RWPE1 (cell line): ENCODE measurements around the gene GNB3.
A peak's percentile ranks its signal among the peaks of the same experiment; 100 is the strongest.

Experiments
- CTCF ChIA-PET: fragments of 350-600 bp; sonication (Branson Sonifier 250); formaldehyde crosslinking; extraction: SDS; loops from one replicate; lab custom pipeline; 2021; lab: Yijun Ruan, JAX
- POLR2A ChIA-PET: fragments of 400-600 bp; formaldehyde crosslinking; extraction: SDS; loops from one replicate; lab custom pipeline; 2020; ENCODE audit warnings: antibody characterized with exemption; ENCODE audit not compliant: low non-redundant PET; lab: Yijun Ruan, JAX
- DNase-seq: peaks from one replicate; pipeline ENCODE4 v3.0.0; 2012; ENCODE audit warnings: low spot score
- H3K27ac ChIP-seq: fragments of 450-650 bp; 2 replicates; pipeline ENCODE4 v1.5.1; 2017
- CTCF ChIP-seq: fragments of 450-650 bp; conservative IDR thresholded peaks from 2 replicates; pipeline ENCODE4 v1.5.1; 2017; ENCODE audit warnings: low read depth, mild to moderate bottlenecking

GNB3 gene

GRCh38 chr12:6847676-6848075 is 7.0 kb downstream of the GNB3 start:
- no peak for TF ChIP-seq CTCF
- POLR2A ChIA-PET: no interaction called here
- CTCF ChIA-PET: no interaction called here
- peak overlapping the region; percentile 11; the same call in 1 of the 2 replicates for H3K27ac ChIP-seq
- DNase-seq: no peak

DNA sequence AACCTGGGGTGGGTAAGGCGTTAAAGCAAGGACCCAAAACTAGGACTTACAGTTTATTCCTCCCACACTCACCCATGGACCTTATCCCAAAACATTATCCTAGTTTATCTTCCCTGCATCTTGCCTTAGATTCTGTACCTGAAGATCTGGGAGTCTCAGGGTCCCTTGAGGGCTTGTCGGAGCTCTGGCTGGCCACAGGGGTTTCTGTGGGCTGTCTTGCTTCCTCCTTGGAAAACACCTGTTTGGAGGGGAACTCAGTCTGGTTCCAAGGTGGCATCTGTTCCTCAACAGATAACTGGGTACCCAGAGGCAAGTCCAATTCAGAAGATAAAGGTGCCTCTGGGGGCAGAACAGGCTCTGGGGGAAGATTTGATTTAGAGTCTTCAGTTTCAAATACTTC is 8.7 kb downstream of the GNB3 start:
- POLR2A ChIA-PET: no interaction called here
- DNase-seq: no peak
- no peak overlapping the region for H3K27ac ChIP-seq
- TF ChIP-seq CTCF: no peak
- CTCF ChIA-PET: interaction anchor here (0.6 kb wide), 1 partner anchor 20 kb away, joined by 3 read pairs; no protein-coding TSS in a partner anchor

GRCh38 chr12:6849976-6850560 is 9.3 kb downstream of the GNB3 start:
- no peak for TF ChIP-seq CTCF
- ChIA-PET CTCF (interaction anchor here (0.6 kb wide), 1 partner anchor 20 kb away, joined by 3 read pairs; no protein-coding TSS in a partner anchor), POLR2A (no interaction called here)
- no peak for DNase-seq
- H3K27ac ChIP-seq: peak overlapping the region; percentile 85

DNA sequence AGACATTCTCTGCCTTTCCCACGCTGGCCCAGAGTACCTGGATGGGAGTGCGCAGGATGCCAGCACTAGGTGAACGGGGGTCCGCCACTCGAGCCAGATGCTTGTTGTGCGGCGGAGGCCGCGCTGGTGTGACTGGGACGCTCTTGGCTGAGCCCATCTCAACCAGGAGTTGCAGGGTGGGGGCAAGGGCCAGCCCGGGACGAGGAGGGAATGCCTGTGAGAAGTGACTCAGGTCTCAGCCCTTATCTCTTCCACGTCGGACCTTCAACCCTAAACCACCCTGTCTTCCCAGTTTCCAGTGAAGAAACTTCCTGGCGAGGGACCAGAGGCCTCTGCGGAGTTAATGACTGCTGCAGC is 10.0 kb downstream of the GNB3 start:
- no peak for DNase-seq
- peak overlapping the region; percentile 85 for H3K27ac ChIP-seq
- POLR2A ChIA-PET: interaction anchor here (1.5 kb wide), 1 partner anchor 127 kb away, joined by 3 read pairs; the partner anchor contains the start of gene COPS7A

DNA sequence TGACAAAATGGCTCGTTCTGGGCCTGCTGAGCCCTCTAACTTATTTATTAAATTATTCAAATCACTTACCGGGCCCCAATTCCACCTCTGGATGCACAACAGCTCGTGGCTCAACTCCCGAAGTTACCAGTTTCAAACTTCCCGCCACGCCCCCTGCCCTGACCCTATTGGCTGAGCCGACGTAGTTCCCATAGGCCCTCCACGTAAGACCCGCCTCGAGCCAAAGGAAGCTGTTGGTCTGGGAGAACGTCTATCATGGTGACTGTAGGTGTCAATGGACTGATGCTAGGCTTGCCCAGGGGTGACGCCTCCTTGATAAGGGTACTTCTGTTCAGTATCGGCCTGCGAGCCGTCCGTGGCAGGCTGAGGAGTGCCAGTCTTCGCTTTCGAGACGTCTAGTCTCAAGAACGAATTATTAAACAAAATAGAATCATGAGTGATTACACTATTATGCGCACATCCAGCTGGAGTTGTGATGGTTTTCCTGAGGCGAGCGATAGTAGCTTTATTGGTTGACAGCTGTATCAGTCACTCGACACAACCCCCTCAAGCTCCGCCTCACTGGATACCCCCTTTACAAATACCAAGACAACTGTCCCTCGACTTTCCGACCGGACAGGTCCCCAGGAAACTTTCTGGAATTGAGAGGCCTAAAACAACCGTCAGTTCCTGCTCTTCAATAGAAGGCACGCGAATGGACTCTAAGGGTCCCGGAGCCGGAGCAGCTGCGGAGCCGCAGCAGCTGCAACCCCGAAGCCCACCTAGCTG is 10.6 kb downstream of the GNB3 start, which contains the start of gene CDCA3:
CDCA3 (minus strand) TSS at position 134 of the 768 bp plus-strand sequence. CDS start 334 bp downstream, outside the sequence.
- TF ChIP-seq CTCF: no peak
- peak; percentile 100 for DNase-seq

More for the DNA sequence above, 10.0 kb downstream of the GNB3 start:
- CTCF ChIA-PET: interaction anchor here (1.0 kb wide), 1 partner anchor 22 kb away, joined by 3 read pairs; the partner anchor contains the start of gene SPSB2
- no peak for TF ChIP-seq CTCF

More for the DNA sequence above, 10.6 kb downstream of the GNB3 start, which contains the start of gene CDCA3:
- H3K27ac ChIP-seq: peak within 1 kb of the TSS; percentile 85
- ChIA-PET CTCF (interaction anchor here (1.0 kb wide), 1 partner anchor 21 kb away, joined by 3 read pairs; the partner anchor contains the start of gene SPSB2), POLR2A (interaction anchor here (0.5 to 2.6 kb wide), 7 partner anchors 13 to 155 kb away, joined by 3 to 13 read pairs (median 3); partner anchors contain the start of genes COPS7A, MLF2 and TPI1)
